Neuronal stem cell (in vitro differentiated cells): ENCODE results near the gene TIMP4.

Experiments used
- DNase-seq: peaks from one replicate; pipeline ENCODE4 v3.0.0-alpha.2; 2013; ENCODE audit warnings: low spot score
- H2AFZ ChIP-seq: one replicate; pipeline ENCODE4 v1.6.1; 2013; ENCODE audit warnings: mild to moderate bottlenecking, low read length, inconsistent platforms
- H2AK5ac ChIP-seq: 2 replicates; pipeline ENCODE4 v1.6.1; 2013; ENCODE audit warnings: low read depth, mild to moderate bottlenecking, inconsistent platforms, low read length, moderate library complexity, mixed read lengths
- H2BK120ac ChIP-seq: 2 replicates; pipeline ENCODE4 v1.6.1; 2013; ENCODE audit warnings: low read depth, mild to moderate bottlenecking, inconsistent platforms, low read length, moderate library complexity, mixed read lengths
- H2BK12ac ChIP-seq: one replicate; pipeline ENCODE4 v1.6.1; 2013; ENCODE audit warnings: low read length, inconsistent platforms
- H2BK15ac ChIP-seq: 2 replicates; pipeline ENCODE4 v1.6.1; 2013; ENCODE audit warnings: mild to moderate bottlenecking, low read length, inconsistent platforms, mixed read lengths
- H2BK5ac ChIP-seq: one replicate; pipeline ENCODE4 v1.6.1; 2013; ENCODE audit warnings: inconsistent platforms, mild to moderate bottlenecking, low read length, moderate library complexity
- H3K14ac ChIP-seq: one replicate; pipeline ENCODE4 v1.6.1; 2013; ENCODE audit warnings: low read length, inconsistent platforms
- H3K18ac ChIP-seq: 2 replicates; pipeline ENCODE4 v1.6.1; 2013; ENCODE audit warnings: low read length, inconsistent platforms
- H3K23ac ChIP-seq: 2 replicates; pipeline ENCODE4 v1.6.1; 2013; ENCODE audit warnings: low read depth, mild to moderate bottlenecking, mixed read lengths, low read length, inconsistent platforms; ENCODE audit not compliant: poor library complexity
- H3K27ac ChIP-seq: replicated peaks from 3 replicates; pipeline ENCODE4 v1.5.1; 2013; ENCODE audit warnings: low read length, inconsistent platforms
- H3K27me3 ChIP-seq, 3 experiments: 2 replicates each; pipeline ENCODE4 v1.6.1; 2013; ENCODE audit warnings: low read length in 3 of 3, mild to moderate bottlenecking in 2 of 3, inconsistent platforms in 1 of 3, low read depth in 1 of 3, mixed read lengths in 1 of 3, moderate library complexity in 1 of 3; ENCODE audit not compliant: control insufficient read depth in 3 of 3, insufficient read depth in 3 of 3
- H3K36me3 ChIP-seq, 2 donors: replicated peaks in 1 of 2; 2 replicates each; pipeline ENCODE4 v1.6.1; 2013; ENCODE audit warnings: low read length in 2 of 2; ENCODE audit not compliant: control insufficient read depth in 2 of 2, insufficient read depth in 2 of 2
- H3K4ac ChIP-seq: 2 replicates; pipeline ENCODE4 v1.6.1; 2013; ENCODE audit warnings: inconsistent platforms, mild to moderate bottlenecking, low read length, moderate library complexity
- H3K4me1 ChIP-seq, 2 donors: 1 replicate in 1 of 2; 2 replicates in 1 of 2; pipeline ENCODE4 v1.6.1; 2013; ENCODE audit warnings: low read length in 2 of 2, low read depth in 1 of 2; ENCODE audit not compliant: control insufficient read depth in 2 of 2, insufficient read depth in 1 of 2
- H3K4me2 ChIP-seq: one replicate; pipeline ENCODE4 v1.6.1; 2013; ENCODE audit warnings: mild to moderate bottlenecking, low read length, inconsistent platforms; ENCODE audit not compliant: insufficient read depth, poor library complexity, severe bottlenecking
- H3K4me3 ChIP-seq, 2 donors: 2 replicates each; pipeline ENCODE4 v1.5.1; 2013; ENCODE audit warnings: low read length in 2 of 2, mild to moderate bottlenecking in 2 of 2, inconsistent platforms in 1 of 2, moderate library complexity in 1 of 2
- H3K79me1 ChIP-seq: one replicate; pipeline ENCODE4 v1.6.1; 2013; ENCODE audit warnings: low read depth, mild to moderate bottlenecking, inconsistent platforms, low read length, moderate library complexity
- H3K9ac ChIP-seq: one replicate; pipeline ENCODE4 v1.6.1; 2013; ENCODE audit warnings: mild to moderate bottlenecking, low read depth, low read length, inconsistent platforms; ENCODE audit not compliant: poor library complexity
- H3K9me3 ChIP-seq, 2 donors: replicated peaks in 1 of 2; 2 replicates each; pipeline versions ENCODE3 to v1.6.1; 2013; ENCODE audit warnings: low read length in 2 of 2, mild to moderate bottlenecking in 2 of 2, inconsistent platforms in 1 of 2, low read depth in 1 of 2, mixed read lengths in 1 of 2, moderate library complexity in 1 of 2; ENCODE audit not compliant: control insufficient read depth in 2 of 2, insufficient read depth in 1 of 2
- H4K8ac ChIP-seq: one replicate; pipeline ENCODE4 v1.6.1; 2013; ENCODE audit warnings: low read depth, mild to moderate bottlenecking, inconsistent platforms, low read length, moderate library complexity
- H4K91ac ChIP-seq: one replicate; pipeline ENCODE4 v1.6.1; 2013; ENCODE audit warnings: low read length, low read depth, mild to moderate bottlenecking, inconsistent platforms; ENCODE audit not compliant: poor library complexity
- WGBS, 2 donors: extraction: QIAGEN DNeasy Blood & Tissue Kit; methylation state at CpG; one replicate each; pipeline ENCODE4 v1.1.7; 2013; ENCODE audit warnings: missing lambda C conversion rate in 2 of 2, mixed read lengths in 1 of 2; ENCODE audit not compliant: insufficient read length in 2 of 2, insufficient replicate concordance in 1 of 2; ENCODE audit errors: extremely low coverage in 2 of 2; 5-methylcytosine and 5-hydroxymethylcytosine counted together

The TIMP4 gene

DNA sequence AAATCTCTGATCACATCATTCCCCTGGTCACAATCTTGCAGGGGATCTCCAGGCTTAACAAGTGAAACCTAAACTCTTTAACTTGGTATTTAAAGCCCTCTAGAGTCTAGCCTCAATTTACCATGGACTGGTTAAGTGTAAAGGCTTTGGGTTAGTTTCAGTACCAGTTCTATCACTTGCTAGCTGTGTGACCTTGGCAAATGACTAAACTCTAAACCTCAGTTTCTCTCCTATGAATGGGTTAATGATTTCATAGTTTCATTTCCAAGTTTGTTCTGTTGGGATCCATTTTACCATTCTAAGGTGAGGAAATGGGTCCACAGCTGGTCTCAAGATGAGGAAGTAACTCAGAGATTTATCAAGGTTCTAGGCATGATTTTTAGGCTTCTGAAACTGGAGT is 38.8 kb upstream of the TIMP4 start:
- no peak overlapping the region for H3K14ac ChIP-seq
- H3K9ac ChIP-seq = no peak overlapping the region
- peaks cover 0 to 4% of the 10 kb centered on the region in 2 donors for H3K4me1 ChIP-seq
- H2BK5ac ChIP-seq = no peak overlapping the region
- no peak for DNase-seq
- H3K4ac ChIP-seq = no peak overlapping the region
- H3K23ac ChIP-seq = no peak overlapping the region
- H2AK5ac ChIP-seq = no peak overlapping the region
- no peak overlapping the region for H4K8ac ChIP-seq
- no peak overlapping the region for H3K4me2 ChIP-seq
- H3K9me3 ChIP-seq = no peaks in the 10 kb centered on the region
- no peak overlapping the region for H3K18ac ChIP-seq
- H2BK15ac ChIP-seq = no peak overlapping the region
- no peaks in the 10 kb centered on the region for H3K79me1 ChIP-seq
- peaks cover 0 to 13% (median 0%) of the 10 kb centered on the region in 3 experiments for H3K27me3 ChIP-seq
- no peak overlapping the region for H2BK12ac ChIP-seq
- no peak overlapping the region for H2AFZ ChIP-seq
- H3K4me3 ChIP-seq = no peak overlapping the region
- no peak overlapping the region for H2BK120ac ChIP-seq
- H4K91ac ChIP-seq = no peak overlapping the region
- no peak overlapping the region for H3K27ac ChIP-seq
- H3K36me3 ChIP-seq = no peaks in the 10 kb centered on the region

DNA sequence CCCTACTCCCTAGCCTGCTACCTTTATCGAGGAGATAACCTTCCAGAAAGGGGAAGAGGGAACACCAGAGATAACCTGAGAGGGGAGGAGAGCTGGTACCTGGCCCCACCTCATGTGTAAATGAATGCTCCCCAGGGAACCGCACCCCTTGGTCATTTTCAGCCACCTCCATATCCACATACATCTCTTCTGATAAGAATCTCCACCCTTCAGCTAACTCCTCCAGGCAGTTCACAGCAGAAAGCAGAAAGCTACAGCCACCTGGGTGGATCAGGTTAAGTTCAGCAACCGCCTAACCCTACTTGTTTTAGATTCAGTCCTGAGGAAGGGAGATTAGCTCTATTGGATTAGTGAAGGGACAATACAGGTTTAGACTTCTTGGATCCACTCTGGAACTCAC is 38.0 kb upstream of the TIMP4 start:
- no peaks in the 10 kb centered on the region for H3K79me1 ChIP-seq
- no peak overlapping the region for H3K18ac ChIP-seq
- H4K8ac ChIP-seq = no peak overlapping the region
- H2AFZ ChIP-seq = no peak overlapping the region
- DNase-seq = no peak
- no peak overlapping the region for H3K27ac ChIP-seq
- H2BK5ac ChIP-seq = no peak overlapping the region
- H3K27me3 ChIP-seq = peaks cover 0 to 16% (median 0%) of the 10 kb centered on the region in 3 experiments
- H2BK120ac ChIP-seq = no peak overlapping the region
- H3K4me3 ChIP-seq = no peak overlapping the region
- H4K91ac ChIP-seq = no peak overlapping the region
- H3K4ac ChIP-seq = no peak overlapping the region
- no peak overlapping the region for H3K14ac ChIP-seq
- no CpG with 5 or more reads among the region's 3 CpGs for WGBS, 2 donors
- H2AK5ac ChIP-seq = no peak overlapping the region
- no peak overlapping the region for H2BK15ac ChIP-seq
- peaks cover 0 to 4% of the 10 kb centered on the region in 2 donors for H3K4me1 ChIP-seq
- no peak overlapping the region for H2BK12ac ChIP-seq
- no peak overlapping the region for H3K4me2 ChIP-seq
- H3K9ac ChIP-seq = no peak overlapping the region
- H3K9me3 ChIP-seq = no peaks in the 10 kb centered on the region
- H3K23ac ChIP-seq = no peak overlapping the region
- no peaks in the 10 kb centered on the region for H3K36me3 ChIP-seq

GRCh38 chr3:12195231-12195630 is 36.5 kb upstream of the TIMP4 start:
- H3K27ac ChIP-seq = no peak overlapping the region
- H3K4me2 ChIP-seq = no peak overlapping the region

GRCh38 chr3:12194669-12195161 is 36.0 kb upstream of the TIMP4 start:
- no peak overlapping the region for H2AFZ ChIP-seq
- H2BK120ac ChIP-seq = no peak overlapping the region
- H2BK15ac ChIP-seq = no peak overlapping the region
- H3K9me3 ChIP-seq = no peaks in the 10 kb centered on the region
- WGBS, 2 donors = no CpG with 5 or more reads among the region's 3 CpGs
- DNase-seq = no peak
- no peak overlapping the region for H3K23ac ChIP-seq
- H4K91ac ChIP-seq = no peak overlapping the region
- no peak overlapping the region for H2BK5ac ChIP-seq
- no peaks in the 10 kb centered on the region for H3K36me3 ChIP-seq
- H3K18ac ChIP-seq = peak overlapping the region; percentile 25
- H3K4me2 ChIP-seq = no peak overlapping the region
- no peak overlapping the region for H3K4me3 ChIP-seq
- H3K4me1 ChIP-seq = peaks cover 0 to 4% of the 10 kb centered on the region in 2 donors
- H3K27me3 ChIP-seq = peaks cover 0 to 16% (median 0%) of the 10 kb centered on the region in 3 experiments
- no peaks in the 10 kb centered on the region for H3K79me1 ChIP-seq
- H3K27ac ChIP-seq = no peak overlapping the region
- no peak overlapping the region for H4K8ac ChIP-seq
- no peak overlapping the region for H3K14ac ChIP-seq
- no peak overlapping the region for H3K4ac ChIP-seq
- H2AK5ac ChIP-seq = no peak overlapping the region
- no peak overlapping the region for H2BK12ac ChIP-seq
- no peak overlapping the region for H3K9ac ChIP-seq

More at GRCh38 chr3:12195231-12195630, 36.5 kb upstream of the TIMP4 start:
- Histone ChIP-seq H2BK120ac (no peak overlapping the region), H2BK15ac (no peak overlapping the region), H3K9me3 (no peaks in the 10 kb centered on the region), H3K18ac (peak overlapping the region; percentile 35), H3K23ac (no peak overlapping the region), H2AK5ac (no peak overlapping the region), H4K8ac (no peak overlapping the region), H3K4ac (no peak overlapping the region), H3K36me3 (no peaks in the 10 kb centered on the region), H2AFZ (no peak overlapping the region), H3K79me1 (no peaks in the 10 kb centered on the region), H3K14ac (no peak overlapping the region), H3K27me3 (peaks cover 0 to 16% (median 0%) of the 10 kb centered on the region in 3 experiments), H3K4me3 (no peak overlapping the region), H3K4me1 (peaks cover 0 to 4% of the 10 kb centered on the region in 2 donors), H2BK5ac (no peak overlapping the region), H4K91ac (no peak overlapping the region), H3K9ac (no peak overlapping the region), H2BK12ac (no peak overlapping the region)
- no CpG with 5 or more reads among the region's 4 CpGs for WGBS, 2 donors
- no peak for DNase-seq
